SJSA1 (cell line): ENCODE data around the gene FBXW2. TPM values are rescaled to one million over a fixed set of nuclear protein-coding genes. Genes with fewer than 3 reads are reported as not detected.
A peak's percentile ranks its signal among the peaks of the same experiment; 100 is the strongest.

ENCODE experiments used
- DNase-seq, 2 experiments: peaks; one replicate each; pipeline ENCODE4 v3.0.0-alpha.2; 2015 to 2020; ENCODE audit warnings: low spot score in 2 of 2, low read depth in 1 of 2
- H3K27ac ChIP-seq: fragments of 250-450 bp; sonication (Bioruptor Pico); 2 replicates; pipeline ENCODE4 v1.5.1; 2020; ENCODE audit warnings: mild to moderate bottlenecking, moderate library complexity
- H3K27me3 ChIP-seq: fragments of 250-450 bp; sonication (Bioruptor Pico); replicated peaks from 2 replicates; pipeline ENCODE4 v1.5.1; 2020; ENCODE audit warnings: mild to moderate bottlenecking, moderate library complexity
- H3K36me3 ChIP-seq: fragments of 250-450 bp; sonication (Bioruptor Pico); 2 replicates; pipeline ENCODE4 v1.5.1; 2020; ENCODE audit warnings: mild to moderate bottlenecking
- H3K4me1 ChIP-seq: fragments of 250-450 bp; sonication (Bioruptor Pico); replicated peaks from 2 replicates; pipeline ENCODE4 v1.6.1; 2021; ENCODE audit warnings: mild to moderate bottlenecking
- H3K4me3 ChIP-seq: fragments of 250-450 bp; sonication (Bioruptor Pico); 2 replicates; pipeline ENCODE4 v1.5.1; 2020; ENCODE audit warnings: mild to moderate bottlenecking
- H3K9me3 ChIP-seq: fragments of 250-450 bp; sonication (Bioruptor Pico); replicated peaks from 2 replicates; pipeline ENCODE4 v1.5.1; 2020; ENCODE audit warnings: mild to moderate bottlenecking
- total RNA-seq: library from RNA; depleted of rRNA; stranded (reverse); fragments of >200 nt; shearing (Covaris generic); gene quantifications from 2 replicates; pipeline ENCODE4 v1.2.3, GENCODE V29; 2014; rRNA removed

Gene FBXW2
- total RNA-seq = 12.3 and 17.9 TPM in 2 replicates

DNA sequence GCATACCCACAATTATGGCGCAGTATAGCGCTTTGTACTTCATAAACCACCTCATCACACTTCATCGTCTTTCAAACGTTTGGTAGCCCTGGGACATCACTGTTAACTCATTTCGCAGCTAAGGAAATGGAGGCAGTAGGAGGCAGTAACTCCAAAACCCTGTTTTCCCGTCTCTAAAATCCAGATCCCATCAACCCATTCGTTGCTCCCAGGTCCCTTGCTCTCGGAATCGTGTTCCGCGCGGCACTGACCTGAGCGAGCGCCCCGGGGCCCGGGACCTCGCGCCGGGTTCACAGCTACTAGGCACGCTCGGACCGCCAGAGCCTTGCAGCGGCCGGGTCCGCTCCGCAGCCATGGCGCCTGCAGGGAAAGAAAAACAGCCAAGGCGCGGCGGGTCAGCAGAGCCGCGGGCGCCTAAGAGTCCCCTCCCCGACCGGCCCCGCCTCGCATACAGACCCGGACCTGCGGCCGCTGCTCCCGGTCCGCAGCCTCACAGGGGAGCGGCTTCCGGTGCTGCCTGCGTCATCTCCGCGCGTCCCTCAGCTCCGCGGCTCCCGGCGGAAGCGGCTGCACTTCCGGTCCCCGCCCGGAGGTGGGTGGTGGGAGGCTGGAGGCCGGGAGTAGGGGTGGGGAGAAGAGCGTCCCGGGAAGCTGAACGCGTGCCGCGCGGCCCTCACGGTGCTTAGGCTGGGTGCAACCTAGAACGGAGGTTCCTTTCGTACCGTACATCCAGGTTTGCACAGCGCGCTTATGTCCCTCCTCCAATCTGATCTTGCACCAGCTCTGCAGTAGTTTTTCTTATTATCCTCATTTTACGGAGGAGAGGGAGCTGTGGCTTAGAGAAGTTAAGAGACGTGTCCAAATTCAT is at the start of gene FBXW2:
Gene FBXW2, minus strand, starts transcription at position 519 of the 868 bp plus-strand sequence. CDS start 5,158 bp downstream, outside the sequence.
- Histone ChIP-seq H3K36me3 (peaks cover 22% of the 10 kb centered on the region), H3K9me3 (no peaks in the 10 kb centered on the region), H3K4me1 (peaks cover 5% of the 10 kb centered on the region), H3K27ac (peak within 1 kb of the TSS; percentile 58), H3K4me3 (peak within 1 kb of the TSS; percentile 72), H3K27me3 (no peaks in the 10 kb centered on the region)
- peak; percentile 87 to 89 for DNase-seq

- no peaks in the 10 kb centered on the region for H3K9me3 ChIP-seq
- H3K36me3 ChIP-seq = peaks cover 30% of the 10 kb centered on the region
- no peak for DNase-seq
- peaks cover 12% of the 10 kb centered on the region for H3K4me1 ChIP-seq
- no peaks in the 10 kb centered on the region for H3K27me3 ChIP-seq
- H3K4me3 ChIP-seq = peak overlapping the region; percentile 71
- H3K27ac ChIP-seq = peak overlapping the region; percentile 44
Measured at GRCh38 chr9:120841930-120842684, 48.9 kb upstream of the FBXW2 start.

- Histone ChIP-seq H3K9me3 (no peaks in the 10 kb centered on the region), H3K4me3 (no peak overlapping the region), H3K27me3 (no peaks in the 10 kb centered on the region), H3K27ac (no peak overlapping the region), H3K4me1 (peaks cover 12% of the 10 kb centered on the region), H3K36me3 (peaks cover 21% of the 10 kb centered on the region)
- no peak for DNase-seq
Measured at GRCh38 chr9:120839146-120839545, 45.9 kb upstream of the FBXW2 start.

GRCh38 chr9:120837921-120838320 is 44.7 kb upstream of the FBXW2 start:
- H3K9me3 ChIP-seq = no peaks in the 10 kb centered on the region
- no peaks in the 10 kb centered on the region for H3K27me3 ChIP-seq
- H3K4me3 ChIP-seq = no peak overlapping the region
- no peak overlapping the region for H3K27ac ChIP-seq
- H3K36me3 ChIP-seq = peaks cover 26% of the 10 kb centered on the region
- no peak for DNase-seq
- peaks cover 5% of the 10 kb centered on the region; the same call in 1 of the 2 replicates for H3K4me1 ChIP-seq

- Histone ChIP-seq H3K9me3 (no peaks in the 10 kb centered on the region), H3K36me3 (peaks cover 50% of the 10 kb centered on the region), H3K4me3 (no peak overlapping the region), H3K4me1 (no peaks in the 10 kb centered on the region), H3K27ac (no peak overlapping the region), H3K27me3 (no peaks in the 10 kb centered on the region)
- no peak for DNase-seq
Measured at GRCh38 chr9:120833325-120833724, 40.1 kb upstream of the FBXW2 start.

GRCh38 chr9:120832807-120833206 is 39.6 kb upstream of the FBXW2 start:
- Histone ChIP-seq H3K36me3 (peaks cover 48% of the 10 kb centered on the region), H3K4me3 (no peak overlapping the region), H3K27me3 (no peaks in the 10 kb centered on the region), H3K4me1 (no peaks in the 10 kb centered on the region), H3K9me3 (no peaks in the 10 kb centered on the region), H3K27ac (no peak overlapping the region)
- no peak for DNase-seq

DNA sequence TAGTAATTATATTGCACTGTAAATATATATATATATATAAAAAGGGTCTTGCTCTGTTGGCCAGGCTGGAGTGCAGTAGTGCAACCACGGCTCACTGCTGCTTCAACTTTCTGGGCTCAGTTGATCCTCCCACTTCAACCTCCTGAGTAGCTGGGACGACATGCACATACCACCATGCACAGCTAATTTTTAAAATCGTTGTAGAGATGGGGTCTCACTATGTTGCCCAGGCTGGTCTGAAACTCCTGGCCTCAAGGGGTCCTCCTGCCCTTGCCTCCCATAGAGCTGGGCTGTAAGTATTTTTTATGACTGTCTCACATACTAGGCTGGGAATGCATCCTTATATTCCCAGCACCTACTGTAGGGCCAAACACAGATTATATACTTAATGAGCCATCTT is 37.6 kb upstream of the FBXW2 start:
- Histone ChIP-seq H3K36me3 (peaks cover 55% of the 10 kb centered on the region), H3K27me3 (no peaks in the 10 kb centered on the region), H3K4me3 (no peak overlapping the region), H3K27ac (no peak overlapping the region), H3K9me3 (no peaks in the 10 kb centered on the region), H3K4me1 (no peaks in the 10 kb centered on the region)
- DNase-seq = no peak

- Histone ChIP-seq H3K9me3 (no peaks in the 10 kb centered on the region), H3K4me3 (no peak overlapping the region), H3K4me1 (no peaks in the 10 kb centered on the region), H3K27me3 (no peaks in the 10 kb centered on the region), H3K36me3 (peaks cover 58% of the 10 kb centered on the region), H3K27ac (no peak overlapping the region)
- DNase-seq = no peak
Measured at GRCh38 chr9:120830151-120830550, 36.9 kb upstream of the FBXW2 start.

GRCh38 chr9:120829650-120830049 is 36.4 kb upstream of the FBXW2 start:
- Histone ChIP-seq H3K9me3 (no peaks in the 10 kb centered on the region), H3K27ac (no peak overlapping the region)

GRCh38 chr9:120820095-120820494 is 26.9 kb upstream of the FBXW2 start:
- Histone ChIP-seq H3K4me3 (no peak overlapping the region), H3K9me3 (no peaks in the 10 kb centered on the region), H3K4me1 (no peaks in the 10 kb centered on the region), H3K27ac (no peak overlapping the region), H3K36me3 (peaks cover 77% of the 10 kb centered on the region), H3K27me3 (no peaks in the 10 kb centered on the region)
- no peak for DNase-seq

More at GRCh38 chr9:120829650-120830049, 36.4 kb upstream of the FBXW2 start:
- peaks cover 58% of the 10 kb centered on the region for H3K36me3 ChIP-seq
- no peak overlapping the region for H3K4me3 ChIP-seq
- no peak for DNase-seq
- no peaks in the 10 kb centered on the region for H3K4me1 ChIP-seq
- H3K27me3 ChIP-seq = no peaks in the 10 kb centered on the region

DNA sequence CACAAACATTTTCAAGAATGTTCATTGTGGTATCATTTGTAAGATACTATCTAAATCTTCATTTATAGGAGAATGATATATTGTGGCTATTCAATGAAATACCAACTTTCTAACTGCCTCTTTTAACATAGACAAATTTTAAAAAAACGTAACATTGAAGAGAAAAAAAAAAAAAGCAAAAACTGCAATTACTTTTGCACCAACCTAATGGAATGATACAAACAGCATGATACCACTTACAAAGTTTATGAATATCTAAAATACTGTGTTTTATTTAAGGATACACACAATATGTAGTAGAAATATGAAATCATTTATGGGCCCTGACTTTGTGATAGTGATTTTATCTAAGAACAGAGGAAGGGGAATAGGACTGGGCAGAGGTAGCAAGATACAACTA is 25.4 kb upstream of the FBXW2 start:
- Histone ChIP-seq H3K36me3 (peaks cover 68% of the 10 kb centered on the region), H3K4me1 (no peaks in the 10 kb centered on the region)

DNA sequence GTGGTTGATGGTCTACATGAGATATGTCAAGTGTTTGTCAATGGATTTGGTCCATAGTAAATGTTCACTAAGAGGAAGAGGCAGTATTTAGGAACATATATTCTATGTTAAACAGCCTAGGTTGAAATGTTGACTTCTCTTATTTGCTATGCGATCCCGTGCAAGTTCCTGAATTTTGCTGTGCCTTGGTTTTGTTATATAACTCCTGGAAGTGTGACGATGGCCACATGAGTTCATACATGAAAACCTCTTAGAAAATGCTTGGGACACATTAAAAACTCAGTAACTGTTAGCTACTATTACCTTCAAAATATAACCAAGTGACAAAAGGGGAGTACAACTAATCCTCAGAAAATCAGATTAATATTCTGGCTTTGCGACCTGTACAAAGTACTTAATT is 21.9 kb upstream of the FBXW2 start:
- H3K27ac ChIP-seq = no peak overlapping the region
- no peaks in the 10 kb centered on the region for H3K4me1 ChIP-seq
- no peak overlapping the region for H3K4me3 ChIP-seq
- no peaks in the 10 kb centered on the region for H3K9me3 ChIP-seq
- no peaks in the 10 kb centered on the region for H3K27me3 ChIP-seq
- H3K36me3 ChIP-seq = peaks cover 38% of the 10 kb centered on the region
- DNase-seq = no peak

More for the DNA sequence above, 25.4 kb upstream of the FBXW2 start:
- Histone ChIP-seq H3K9me3 (no peaks in the 10 kb centered on the region), H3K4me3 (no peak overlapping the region), H3K27me3 (no peaks in the 10 kb centered on the region), H3K27ac (no peak overlapping the region)
- no peak for DNase-seq

GRCh38 chr9:120808931-120809330 is 15.7 kb upstream of the FBXW2 start:
- Histone ChIP-seq H3K27me3 (no peaks in the 10 kb centered on the region), H3K27ac (no peak overlapping the region), H3K36me3 (no peaks in the 10 kb centered on the region), H3K9me3 (0 out of 2 replicates have a peak, but pooled peaks cover 3% of the 10 kb centered on the region), H3K4me1 (no peaks in the 10 kb centered on the region), H3K4me3 (no peak overlapping the region)
- DNase-seq = no peak
